Astrocyte of the spinal cord (primary cell): Measurements from ENCODE around the gene DDR1.

Experiments used
- DNase-seq: peaks from one replicate; pipeline ENCODE4 v3.0.0; 2011; ENCODE audit warnings: low read depth, low spot score
- H3K4me3 ChIP-seq: 2 replicates; pipeline ENCODE4 v1.5.1; 2011; ENCODE audit warnings: low read depth, mild to moderate bottlenecking, low read length, moderate library complexity
- CTCF ChIP-seq: IDR thresholded peaks from 2 replicates; pipeline ENCODE4 v1.5.1; 2012; ENCODE audit warnings: low read depth, mild to moderate bottlenecking, low read length, inconsistent platforms
- in situ Hi-C: cut with HindIII; loops from 2 replicates; pipeline ENCODE4 v1.10.0; 2017; ENCODE audit warnings: low sequenced_read_pairs

DDR1 gene

GRCh38 chr6:30883685-30884520 lies at the start of gene DDR1:
TSS of gene DDR1 (plus strand) at chr6:30884519. CDS start at chr6:30888730, 4,211 bp downstream.
- peak; percentile 45 for DNase-seq
- no peak for TF ChIP-seq CTCF
- in situ Hi-C loops, result no loop called here
- H3K4me3 ChIP-seq, result peak within 1 kb of the TSS; percentile 68

- TF ChIP-seq CTCF, result no peak
- no peak overlapping the region for H3K4me3 ChIP-seq
- in situ Hi-C loops, result no loop called here
- no peak for DNase-seq
Observed at GRCh38 chr6:30834646-30835045, 49.7 kb upstream of the DDR1 start.

GRCh38 chr6:30835576-30835975 lies 48.7 kb upstream of the DDR1 start:
- in situ Hi-C loops, result no loop called here
- DNase-seq, result no peak
- no peak for TF ChIP-seq CTCF
- no peak overlapping the region for H3K4me3 ChIP-seq

GRCh38 chr6:30836431-30836866 lies 47.9 kb upstream of the DDR1 start:
- TF ChIP-seq CTCF, result no peak
- in situ Hi-C loops, result no loop called here
- no peak overlapping the region for H3K4me3 ChIP-seq
- DNase-seq, result peak; percentile 53

GRCh38 chr6:30836957-30837356 lies 47.4 kb upstream of the DDR1 start:
- in situ Hi-C loops, result no loop called here
- DNase-seq, result no peak
- no peak for TF ChIP-seq CTCF
- no peak overlapping the region for H3K4me3 ChIP-seq

- no peak for DNase-seq
- TF ChIP-seq CTCF, result no peak
- in situ Hi-C loops, result no loop called here
- no peak overlapping the region for H3K4me3 ChIP-seq
Observed at GRCh38 chr6:30837432-30837831, 46.9 kb upstream of the DDR1 start.
